HG03097 (cell line): ENCODE results near the gene PKNOX2.

Source experiments
- ATAC-seq: cut with Tn5 transposase; IDR thresholded peaks from one replicate; pipeline ENCODE4 v1.9.1; 2021; ENCODE audit not compliant: unreplicated experiment, low FRiP score

Gene PKNOX2

GRCh38 chr11:125373426-125374391 lies 209.2 kb downstream of the PKNOX2 start:
- ATAC-seq = no peak

GRCh38 chr11:125374398-125374797 lies 209.8 kb downstream of the PKNOX2 start:
- no peak for ATAC-seq

GRCh38 chr11:125375146-125375545 lies 210.6 kb downstream of the PKNOX2 start:
- no peak for ATAC-seq

GRCh38 chr11:125376117-125376516 lies 211.6 kb downstream of the PKNOX2 start:
- ATAC-seq = no peak

DNA sequence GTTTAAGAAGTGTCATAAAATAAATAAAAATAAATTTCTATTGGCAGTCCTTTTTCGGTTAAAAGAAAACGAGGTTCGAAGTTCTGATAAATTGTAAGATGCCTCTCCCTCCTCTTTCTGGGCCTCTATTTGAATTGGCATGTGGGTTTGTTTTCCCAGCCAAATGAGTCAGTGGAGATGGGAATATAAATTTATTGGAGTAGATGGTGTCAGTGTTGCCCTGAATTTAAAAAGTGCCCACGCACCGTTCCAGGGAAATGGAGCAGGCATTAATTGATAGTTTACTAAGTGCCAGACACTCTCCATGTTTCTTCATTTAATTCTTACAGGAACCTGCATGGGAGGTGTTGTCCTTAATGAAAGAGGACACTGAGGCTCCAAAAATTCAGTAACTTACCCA lies 212.3 kb downstream of the PKNOX2 start:
- no peak for ATAC-seq

DNA sequence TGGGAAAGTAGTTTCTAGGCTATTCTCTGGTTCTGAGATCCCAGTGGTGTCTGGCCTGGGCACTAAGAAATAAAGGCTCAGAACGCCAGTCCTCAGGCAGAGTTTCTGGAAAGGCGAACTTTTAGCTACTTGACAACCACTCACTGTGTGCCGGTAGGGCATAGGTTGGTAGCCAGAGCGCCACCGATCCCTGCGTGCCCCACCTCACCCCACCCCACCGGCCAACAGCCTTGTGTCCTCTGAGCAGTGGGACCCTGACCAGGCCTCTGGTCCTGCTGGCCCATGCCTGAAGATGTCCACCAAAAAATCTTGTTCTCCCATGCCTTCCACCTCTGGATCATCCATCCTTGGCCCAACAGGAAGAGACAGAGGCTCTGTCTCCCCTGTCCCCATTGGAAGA lies 213.5 kb downstream of the PKNOX2 start:
- ATAC-seq = no peak

DNA sequence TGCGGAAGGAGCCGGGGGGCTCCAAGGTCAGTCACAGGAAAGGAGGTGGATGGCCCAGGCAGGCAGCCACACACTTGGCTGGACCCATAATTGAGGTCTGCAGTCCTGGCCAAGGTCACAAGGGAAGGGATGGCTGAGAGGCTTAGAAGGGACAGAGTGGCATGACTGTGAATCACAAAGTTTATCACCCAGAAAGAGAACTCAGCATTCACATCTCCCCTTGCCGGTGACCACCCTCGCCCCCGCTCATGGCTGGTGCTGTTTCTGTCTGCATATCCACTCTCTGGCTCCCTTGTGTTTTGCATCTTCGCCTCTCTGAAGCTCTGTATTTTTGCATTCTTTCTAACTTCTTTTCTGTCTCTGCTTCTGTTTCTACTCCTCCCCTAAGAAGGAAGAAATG lies 214.0 kb downstream of the PKNOX2 start:
- ATAC-seq = no peak

- no peak for ATAC-seq
Measured at GRCh38 chr11:125379565-125379964, 215.0 kb downstream of the PKNOX2 start.

GRCh38 chr11:125379981-125380380 lies 215.4 kb downstream of the PKNOX2 start:
- ATAC-seq = no peak

DNA sequence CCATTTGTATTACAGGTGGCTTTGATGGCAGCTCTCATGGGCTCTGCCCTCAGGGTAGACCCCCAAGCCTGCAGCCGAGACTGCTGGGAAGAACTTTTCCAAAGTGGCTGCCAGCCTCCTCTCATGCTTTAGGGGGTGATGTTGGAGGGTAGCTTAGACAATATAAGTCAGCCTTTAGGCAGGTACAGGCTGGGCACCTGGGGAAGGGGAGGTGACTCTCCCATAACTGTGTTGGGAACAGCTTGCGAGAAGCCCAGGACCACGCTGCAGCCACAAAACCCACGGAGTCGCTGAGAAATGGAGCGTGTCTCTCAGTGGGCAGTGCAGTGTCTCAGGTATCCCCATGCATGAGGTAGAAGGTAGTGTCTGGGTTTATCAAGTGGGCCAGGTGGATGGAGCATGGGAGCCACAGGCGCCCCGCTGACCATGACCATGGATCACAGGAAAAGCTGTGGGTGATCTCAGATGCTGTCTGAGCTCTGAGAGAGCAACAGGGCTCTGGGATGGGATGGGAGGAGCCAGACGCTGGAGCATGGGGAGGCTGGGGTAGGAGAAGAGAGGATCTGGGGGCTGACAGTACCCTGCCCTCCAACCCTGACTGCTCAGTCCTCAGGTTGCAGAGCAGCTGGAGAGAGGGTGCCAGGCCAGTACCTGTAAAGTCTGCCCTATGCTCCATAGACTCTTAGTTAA lies 216.3 kb downstream of the PKNOX2 start:
- ATAC-seq = no peak

DNA sequence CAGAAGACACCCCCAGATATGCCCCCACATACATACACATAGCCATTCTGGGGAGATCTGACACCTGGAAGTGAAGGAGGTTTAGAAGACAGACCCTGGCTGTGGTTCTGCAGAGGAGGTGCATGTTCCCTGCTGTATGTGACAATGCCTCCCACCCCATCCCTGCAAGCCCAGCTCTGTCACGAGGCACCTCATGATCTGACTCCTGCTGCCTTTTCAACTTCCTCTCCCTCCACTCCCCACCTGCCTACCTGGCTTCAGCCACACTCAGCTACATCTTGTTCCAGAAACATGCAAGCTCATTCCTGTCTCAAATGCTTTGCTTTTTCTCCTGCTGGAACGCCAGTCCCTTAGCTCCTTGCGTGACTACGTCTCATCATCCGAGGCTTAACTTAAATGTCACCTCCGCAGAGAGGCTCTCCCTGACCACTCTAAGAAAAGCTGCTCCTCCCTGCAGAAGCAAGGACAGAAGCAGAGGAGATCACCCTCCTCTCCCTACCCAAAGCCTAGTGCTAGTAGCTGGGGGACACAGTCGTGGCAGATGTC lies 217.0 kb downstream of the PKNOX2 start:
- ATAC-seq = no peak

GRCh38 chr11:125382314-125382791 lies 217.8 kb downstream of the PKNOX2 start:
- no peak for ATAC-seq

GRCh38 chr11:125382822-125383221 lies 218.3 kb downstream of the PKNOX2 start:
- no peak for ATAC-seq

- ATAC-seq = no peak
Measured at GRCh38 chr11:125384825-125385224, 220.3 kb downstream of the PKNOX2 start.

- ATAC-seq = no peak
Measured at GRCh38 chr11:125387901-125388300, 223.3 kb downstream of the PKNOX2 start.

GRCh38 chr11:125388611-125389010 lies 224.1 kb downstream of the PKNOX2 start:
- ATAC-seq = no peak

DNA sequence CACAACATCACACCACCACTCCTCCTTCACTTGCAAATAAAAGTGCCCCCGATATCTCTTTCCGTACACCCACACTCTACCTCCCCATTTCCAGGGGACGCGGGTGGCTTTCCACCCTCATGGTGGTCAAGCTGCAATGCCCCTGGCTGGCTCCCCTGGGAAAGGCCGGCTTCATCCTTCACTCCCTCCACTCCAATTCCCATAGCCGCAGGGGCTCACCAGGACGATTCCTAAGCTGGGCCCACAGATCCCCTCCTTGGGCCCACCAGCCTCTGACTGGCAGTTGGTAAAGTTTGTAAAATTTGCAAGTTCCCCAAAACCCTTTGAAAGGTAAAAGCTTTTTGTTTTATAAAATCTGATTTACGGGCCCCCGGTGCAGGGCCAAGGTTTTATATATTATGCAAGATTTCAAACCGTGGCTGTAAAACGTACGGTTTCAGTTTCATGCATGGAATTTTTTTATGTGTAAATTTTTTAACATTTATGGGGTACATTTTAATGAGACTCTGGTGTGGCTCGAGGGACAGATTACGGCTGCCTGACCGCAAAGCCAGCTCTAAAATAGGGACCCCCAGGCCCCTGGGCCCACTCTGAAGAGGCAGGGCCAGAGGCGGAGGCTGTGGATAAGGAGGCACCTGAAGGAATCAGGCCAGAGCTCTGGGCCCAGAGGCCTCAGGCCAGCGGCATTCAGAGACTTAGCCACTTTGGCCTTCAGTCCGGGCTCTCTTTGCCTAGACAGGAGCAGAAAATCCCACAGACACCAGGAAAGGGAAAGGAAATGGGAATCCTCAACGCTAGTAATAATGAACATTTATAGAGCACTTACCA lies 225.0 kb downstream of the PKNOX2 start:
- ATAC-seq = no peak

DNA sequence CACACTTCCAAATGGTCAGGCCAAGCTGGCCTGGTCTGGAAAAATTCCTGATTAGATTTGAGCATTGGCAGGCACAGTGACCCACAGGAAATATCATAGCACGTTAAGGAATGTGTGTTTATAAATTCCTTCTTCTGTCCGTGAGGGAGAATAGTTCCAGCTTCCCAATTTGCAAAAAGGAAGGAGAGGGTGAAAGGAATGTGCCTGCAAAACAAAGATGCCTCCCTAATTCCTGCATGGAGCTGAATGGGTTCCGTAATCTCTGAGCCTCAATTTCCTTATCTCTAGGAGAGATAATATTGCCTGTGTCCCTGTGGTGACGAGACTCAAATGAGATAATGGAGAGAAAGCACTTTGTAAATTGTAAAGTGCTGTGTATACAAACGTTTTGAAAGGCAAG lies 226.4 kb downstream of the PKNOX2 start:
- no peak for ATAC-seq

DNA sequence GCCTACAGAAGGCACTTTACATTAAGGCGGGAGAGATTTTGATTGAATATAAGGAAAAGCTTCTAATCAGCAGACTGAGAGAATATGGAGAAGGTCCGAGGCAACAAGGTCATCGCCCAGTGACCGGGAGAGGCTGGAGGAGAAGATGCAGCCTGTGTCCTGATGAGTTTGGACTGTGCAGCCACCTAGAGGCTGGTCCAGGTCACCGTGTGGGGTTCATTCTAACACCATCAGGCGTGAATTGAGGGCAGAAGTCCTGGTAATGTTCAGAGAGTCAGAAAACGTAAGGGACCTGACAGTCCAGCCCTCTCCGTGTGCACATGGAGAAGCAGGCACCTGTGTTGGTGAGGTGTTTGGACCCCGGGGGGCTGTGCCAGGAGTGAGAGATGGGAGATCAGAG lies 228.8 kb downstream of the PKNOX2 start:
- ATAC-seq = no peak

GRCh38 chr11:125394296-125394695 lies 229.7 kb downstream of the PKNOX2 start:
- ATAC-seq = no peak

DNA sequence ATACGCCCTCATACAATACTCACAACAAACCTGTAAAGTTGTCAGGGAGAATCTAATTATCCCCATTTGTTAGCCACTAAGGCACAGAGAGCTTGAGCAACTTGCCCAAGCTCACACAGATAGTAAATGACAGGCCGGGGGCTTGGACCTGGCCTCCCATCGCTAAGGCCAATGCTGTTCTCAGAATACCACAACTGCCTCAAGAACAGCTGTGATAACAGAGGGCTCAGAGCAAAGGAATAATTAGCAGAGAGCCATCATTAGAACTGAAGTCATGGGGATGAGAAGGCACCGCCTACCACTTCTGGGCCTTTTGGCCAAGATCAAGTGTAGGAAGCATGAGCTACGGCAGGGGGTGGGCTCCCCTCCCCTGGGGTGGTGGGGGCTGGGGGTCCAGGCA lies 232.9 kb downstream of the PKNOX2 start:
- no peak for ATAC-seq
